Esophagus squamous epithelium (tissue), 5 donors: ENCODE measurements around the gene PANK4. TPM values are rescaled to one million over a fixed set of nuclear protein-coding genes. Genes with fewer than 3 reads are reported as not detected.

Experiments used
- DNase-seq: peaks from one replicate; lab custom pipeline; 2025; lab: John Stamatoyannopoulos, UW
- H3K27ac ChIP-seq, 4 donors: fragments of 200-600 bp; sonication (generic); one replicate each; pipeline ENCODE4 v1.5.1; 2016 to 2019; ENCODE audit warnings: mild to moderate bottlenecking in 1 of 4
- H3K27me3 ChIP-seq, 4 donors: fragments of 200-600 bp; sonication (generic); 1 replicate in 3 of 4; 2 replicates in 1 of 4; pipeline versions ENCODE4 v1.5.1 to v1.6.0; 2017 to 2021; ENCODE audit warnings: antibody characterized with exemption in 1 of 4
- H3K36me3 ChIP-seq, 3 donors: fragments of 200-600 bp; sonication (generic); one replicate each; pipeline ENCODE4 v1.5.1; 2016 to 2019
- H3K4me1 ChIP-seq, 3 donors: fragments of 200-600 bp; sonication (generic); one replicate each; pipeline ENCODE4 v1.5.1; 2017 to 2019
- H3K4me3 ChIP-seq, 4 donors: fragments of 200-600 bp; sonication (generic); 1 replicate in 3 of 4; 2 replicates in 1 of 4; pipeline ENCODE4 v1.5.1; 2016 to 2019; ENCODE audit warnings: mild to moderate bottlenecking in 2 of 4, moderate library complexity in 1 of 4
- H3K9me3 ChIP-seq, 3 donors: fragments of 200-600 bp; sonication (generic); one replicate each; pipeline ENCODE4 v1.5.1; 2016 to 2019
- CTCF ChIP-seq, 6 experiments: fragments of 450-650 bp in 4 of 6; fragments of 200-600 bp in 2 of 6; sonication (generic) in 2 of 6; IDR thresholded peaks; one replicate each; pipeline ENCODE4 v1.5.1; 2016 to 2019; ENCODE audit warnings: antibody characterized with exemption in 6 of 6, mild to moderate bottlenecking in 4 of 6, moderate library complexity in 4 of 6
- POLR2A ChIP-seq, 4 donors: fragments of 450-650 bp; IDR thresholded peaks; one replicate each; pipeline ENCODE4 v1.6.1; 2017; ENCODE audit warnings: antibody characterized with exemption in 4 of 4, mild to moderate bottlenecking in 4 of 4, moderate library complexity in 3 of 4
- WGBS, 2 donors: methylation state at CpG; one replicate each; pipeline ENCODE4 v1.1.5; 2018; 5-methylcytosine and 5-hydroxymethylcytosine counted together
- intact Hi-C: fragments of 100-400 bp; cut with DNase I; formaldehyde crosslinking; loops from one replicate; pipeline ENCODE4 v1.15.0; 2022
- total RNA-seq, 4 donors: library from RNA; depleted of rRNA; stranded (reverse); fragments of >200 nt; gene quantifications; one replicate each; pipeline ENCODE4 v1.1.0, GENCODE V29; 2016
- donor health status: DM: yes; HTN: yes; CAD: no.

Gene PANK4
- total RNA-seq, 4 donors from 2014 or later: 11.8 to 29.1 (median 17.0) TPM

DNA sequence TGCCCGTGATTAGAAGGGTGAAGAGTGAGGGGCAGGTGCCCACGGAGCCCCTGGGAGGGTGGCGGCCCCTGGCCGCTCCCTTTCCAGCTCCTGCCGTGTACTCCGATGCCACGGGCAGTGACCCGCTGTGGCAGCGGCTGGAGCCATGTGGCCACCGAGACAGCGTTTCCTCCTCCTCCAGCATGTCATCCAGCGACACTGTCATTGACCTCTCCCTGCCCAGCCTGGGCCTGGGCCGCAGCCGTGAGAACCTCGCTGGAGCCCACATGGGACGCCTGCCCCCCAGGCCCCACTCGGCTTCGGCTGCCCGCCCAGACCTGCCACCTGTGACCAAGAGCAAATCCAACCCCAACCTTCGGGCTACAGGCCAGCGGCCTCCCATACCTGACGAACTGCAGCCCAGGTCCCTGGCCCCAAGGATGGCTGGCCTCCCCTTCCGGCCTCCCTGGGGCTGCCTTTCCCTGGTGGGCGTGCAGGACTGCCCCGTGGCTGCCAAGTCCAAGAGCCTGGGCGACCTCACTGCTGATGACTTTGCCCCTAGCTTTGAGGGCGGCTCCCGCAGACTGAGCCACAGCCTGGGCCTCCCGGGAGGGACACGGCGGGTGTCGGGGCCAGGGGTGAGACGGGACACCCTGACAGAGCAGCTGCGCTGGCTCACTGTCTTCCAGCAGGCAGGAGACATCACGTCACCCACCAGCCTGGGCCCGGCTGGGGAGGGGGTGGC lies 22.0 kb downstream of the PANK4 start:
- H3K36me3 ChIP-seq: peaks cover 1 to 64% (median 10%) of the 10 kb centered on the region in 3 donors
- TF ChIP-seq POLR2A (IDR thresholded peaks at IDR 0.05): no peak
- TF ChIP-seq CTCF (IDR thresholded peaks at IDR 0.05): no peak
- WGBS, 2 donors: 60 to 82% methylated on average over 1 to 10 of the region's 36 CpGs
- no peaks in the 10 kb centered on the region for H3K9me3 ChIP-seq
- intact Hi-C loops: no loop called here
- no peak overlapping the region for H3K4me3 ChIP-seq
- peaks cover 0 to 56% (median 0%) of the 10 kb centered on the region in 4 donors for H3K27me3 ChIP-seq
- DNase-seq: no peak
- no peak overlapping the region for H3K27ac ChIP-seq
- peaks cover 0 to 37% (median 0%) of the 10 kb centered on the region in 3 donors for H3K4me1 ChIP-seq

DNA sequence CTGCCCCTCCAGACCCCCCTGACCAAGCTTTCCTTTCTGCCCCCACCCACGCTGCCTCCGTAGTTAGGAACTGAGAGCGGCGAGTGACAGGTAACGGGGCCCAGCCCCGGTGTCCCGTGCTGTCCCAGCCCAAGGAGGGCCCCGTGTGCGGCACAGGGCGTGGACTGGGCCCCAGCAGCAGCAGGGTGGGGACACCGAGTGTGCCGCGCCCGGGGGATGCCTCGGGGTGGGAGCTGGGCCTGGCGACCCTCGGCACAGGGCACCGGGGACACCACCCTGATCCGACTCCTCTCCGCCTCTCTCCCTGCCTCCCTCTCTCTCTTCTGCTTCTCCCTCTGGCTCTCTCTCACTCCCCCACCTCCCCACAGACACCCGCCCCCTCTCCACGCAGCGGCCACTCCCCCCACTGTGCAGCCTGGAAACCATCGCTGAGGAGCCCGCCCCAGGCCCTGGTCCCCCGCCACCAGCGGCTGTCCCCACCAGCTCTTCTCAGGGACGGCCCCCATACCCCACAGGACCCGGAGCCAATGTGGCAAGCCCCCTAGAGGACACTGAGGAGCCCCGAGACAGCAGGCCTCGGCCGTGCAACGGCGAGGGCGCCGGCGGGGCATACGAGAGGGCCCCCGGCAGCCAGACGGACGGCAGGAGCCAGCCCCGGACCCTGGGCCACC lies 22.7 kb downstream of the PANK4 start:
- no peak overlapping the region for H3K4me3 ChIP-seq
- 49 to 63% methylated on average over 8 to 19 of the region's 42 CpGs for WGBS, 2 donors
- H3K4me1 ChIP-seq: peaks cover 0 to 37% (median 0%) of the 10 kb centered on the region in 3 donors
- DNase-seq: no peak
- no peaks in the 10 kb centered on the region for H3K9me3 ChIP-seq
- intact Hi-C loops: no loop called here
- peaks cover 0 to 61% (median 9%) of the 10 kb centered on the region in 3 donors for H3K36me3 ChIP-seq
- peaks cover 0 to 63% (median 0%) of the 10 kb centered on the region in 4 donors for H3K27me3 ChIP-seq
- TF ChIP-seq POLR2A (IDR thresholded peaks at IDR 0.05) (no peak), CTCF (IDR thresholded peaks at IDR 0.05) (no peak)
- no peak overlapping the region for H3K27ac ChIP-seq

DNA sequence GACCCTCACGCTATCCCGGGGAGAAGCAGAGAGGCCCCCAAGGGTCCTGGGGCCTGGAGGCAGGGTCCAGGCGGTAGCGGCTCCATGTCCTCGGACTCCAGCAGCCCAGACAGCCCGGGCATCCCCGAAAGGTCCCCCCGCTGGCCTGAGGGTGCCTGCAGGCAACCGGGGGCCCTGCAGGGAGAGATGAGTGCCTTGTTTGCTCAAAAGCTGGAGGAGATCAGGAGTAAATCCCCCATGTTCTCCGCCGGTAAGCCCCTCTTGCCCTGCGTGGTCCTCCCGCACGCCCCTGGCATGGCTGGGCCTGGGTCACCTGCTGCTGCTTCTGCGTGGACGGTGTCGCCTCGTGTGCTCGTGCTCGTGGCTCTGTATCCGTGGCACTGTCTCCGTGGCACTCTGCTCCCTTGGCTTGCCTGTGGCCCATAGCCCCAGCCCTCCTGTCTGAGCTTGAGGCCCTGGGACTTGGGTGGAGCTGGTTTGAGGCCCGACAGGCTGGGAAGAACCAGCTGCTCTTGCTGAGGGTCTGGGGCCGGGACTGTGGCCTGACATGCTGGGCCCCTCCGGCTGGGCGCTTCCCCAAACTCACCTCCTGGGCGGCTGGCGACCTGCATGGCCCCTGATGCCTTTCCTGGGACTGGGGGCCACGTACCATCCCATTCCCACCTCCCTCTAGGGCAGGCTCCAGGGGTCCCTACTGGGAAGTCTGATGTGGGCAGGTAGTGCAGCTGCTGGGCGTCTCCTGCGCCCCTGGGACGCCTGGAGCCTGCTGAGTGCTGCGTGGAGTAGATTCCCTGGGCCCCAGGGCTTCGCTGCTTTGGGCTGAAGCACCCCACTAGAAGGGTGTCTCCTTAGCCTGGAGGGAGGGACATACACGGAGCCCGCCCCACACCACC lies 23.5 kb downstream of the PANK4 start:
- TF ChIP-seq POLR2A (IDR thresholded peaks at IDR 0.05) (no peak), CTCF (IDR thresholded peaks at IDR 0.05) (no peak)
- Histone ChIP-seq H3K4me1 (peaks cover 0 to 37% (median 0%) of the 10 kb centered on the region in 3 donors), H3K27me3 (peaks cover 0 to 65% (median 0%) of the 10 kb centered on the region in 4 donors), H3K4me3 (no peak overlapping the region), H3K27ac (no peak overlapping the region), H3K9me3 (no peaks in the 10 kb centered on the region), H3K36me3 (peaks cover 0 to 53% (median 6%) of the 10 kb centered on the region in 3 donors)
- no CpG with 5 or more reads among the region's 36 CpGs for WGBS, 2 donors
- no peak for DNase-seq
- intact Hi-C loops: no loop called here

DNA sequence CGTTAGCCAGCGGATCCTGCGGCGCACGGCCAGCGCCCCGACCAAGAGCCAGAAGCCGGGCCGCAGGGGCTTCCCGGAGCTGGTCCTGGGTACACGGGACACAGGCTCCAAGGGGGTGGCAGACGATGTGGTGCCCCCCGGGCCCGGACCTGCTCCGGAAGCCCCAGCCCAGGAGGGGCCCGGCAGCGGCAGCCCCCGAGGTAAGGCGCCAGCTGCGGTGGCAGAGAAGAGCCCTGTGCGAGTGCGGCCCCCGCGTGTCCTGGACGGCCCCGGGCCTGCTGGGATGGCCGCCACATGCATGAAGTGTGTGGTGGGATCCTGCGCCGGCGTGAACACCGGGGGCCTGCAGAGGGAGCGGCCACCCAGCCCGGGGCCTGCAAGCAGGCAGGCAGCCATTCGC lies 24.2 kb downstream of the PANK4 start:
- peaks cover 0 to 46% (median 0%) of the 10 kb centered on the region in 3 donors for H3K36me3 ChIP-seq
- DNase-seq: no peak
- intact Hi-C loops: no loop called here
- no peak overlapping the region for H3K27ac ChIP-seq
- peaks cover 0 to 37% (median 0%) of the 10 kb centered on the region in 3 donors for H3K4me1 ChIP-seq
- WGBS, 2 donors: 80 to 100% methylated on average over 2 of the region's 34 CpGs
- peaks cover 0 to 65% (median 0%) of the 10 kb centered on the region in 4 donors for H3K27me3 ChIP-seq
- H3K9me3 ChIP-seq: no peaks in the 10 kb centered on the region
- H3K4me3 ChIP-seq: no peak overlapping the region
- TF ChIP-seq CTCF (IDR thresholded peaks at IDR 0.05): no peak
- TF ChIP-seq POLR2A (IDR thresholded peaks at IDR 0.05): no peak
